Endothelial cell of umbilical vein (primary cell): ENCODE measurements around the gene GABARAPL2. TPM values are rescaled to one million over a fixed set of nuclear protein-coding genes. Genes with fewer than 3 reads are reported as not detected.

Source experiments
- BruUV-seq: library from RNA; stranded (reverse); fragments of 400-500 nt; replicated peaks from 2 replicates; lab custom pipeline; 2021; lab: Mats Ljungman, UMichigan
- CTCF ChIA-PET: fragments of 300-600, 350-600 bp; sonication (Branson Sonifier 250); formaldehyde crosslinking; loops from one replicate; lab custom pipeline; 2021; ENCODE audit warnings: antibody characterized with exemption, inconsistent platforms; lab: Charles Lee
- POLR2A ChIA-PET: fragments of 300-600, 350-600 bp; sonication (Branson Sonifier 250); formaldehyde crosslinking; loops from one replicate; lab custom pipeline; 2021; ENCODE audit warnings: antibody characterized with exemption, inconsistent platforms; lab: Charles Lee
- DNase-seq: peaks from one replicate; pipeline ENCODE4 v3.0.0-alpha.2; 2011; ENCODE audit warnings: low read depth, low spot score
- FAIRE-seq: peaks from 2 replicates; lab custom pipeline; 2011; peaks lifted over from hg19 to GRCh38; lab: Jason Lieb, UNC
- H2AFZ ChIP-seq: 2 replicates; pipeline ENCODE4 v1.6.0; 2012; ENCODE audit warnings: low read depth, low read length, control low read depth, inconsistent platforms
- H3K27ac ChIP-seq: 2 replicates; pipeline ENCODE4 v1.5.1; 2011; ENCODE audit warnings: low read depth, mild to moderate bottlenecking, control low read depth, low read length, moderate library complexity; ENCODE audit not compliant: insufficient read depth
- H3K27me3 ChIP-seq, 2 experiments: 2 replicates each; pipeline versions ENCODE4 v1.6.0 to v1.6.1; 2011; ENCODE audit warnings: low read length in 2 of 2, mixed read lengths in 1 of 2; ENCODE audit not compliant: control insufficient read depth in 2 of 2, insufficient read depth in 2 of 2
- H3K36me3 ChIP-seq, 2 experiments: 2 replicates in 1 of 2; 3 replicates in 1 of 2; pipeline ENCODE4 v1.5.1; 2011; ENCODE audit warnings: low read length in 2 of 2, mild to moderate bottlenecking in 1 of 2, moderate library complexity in 1 of 2; ENCODE audit not compliant: control insufficient read depth in 2 of 2, insufficient read depth in 2 of 2; ENCODE audit errors: extremely low read depth in 1 of 2
- H3K4me1 ChIP-seq: 3 replicates; pipeline ENCODE4 v1.5.1; 2011; ENCODE audit warnings: mild to moderate bottlenecking, low read length; ENCODE audit not compliant: control insufficient read depth, insufficient read depth; ENCODE audit errors: extremely low read depth
- H3K4me2 ChIP-seq: 2 replicates; pipeline ENCODE4 v1.6.1; 2011; ENCODE audit warnings: low read length, control low read depth, mixed read lengths; ENCODE audit not compliant: insufficient read depth
- H3K4me3 ChIP-seq, 3 experiments: fragments of 200-600 bp in 1 of 3; sonication (generic), shearing (Covaris generic) in 1 of 3; replicated peaks in 1 of 3; 2 replicates each; pipeline ENCODE4 v1.5.1; 2011 to 2016; ENCODE audit warnings: control low read depth in 3 of 3, low read length in 3 of 3, mild to moderate bottlenecking in 2 of 3, inconsistent platforms in 1 of 3, low read depth in 1 of 3, moderate library complexity in 1 of 3; ENCODE audit not compliant: insufficient read depth in 1 of 3
- H3K79me2 ChIP-seq: 2 replicates; pipeline ENCODE4 v1.6.0; 2012; ENCODE audit warnings: low read length, inconsistent platforms; ENCODE audit not compliant: control insufficient read depth, insufficient read depth
- H3K9ac ChIP-seq: replicated peaks from 2 replicates; pipeline ENCODE3; 2011; ENCODE audit warnings: low read length, control low read depth; ENCODE audit not compliant: insufficient read depth; ENCODE audit errors: extremely low read depth
- H3K9me1 ChIP-seq: replicated peaks from 3 replicates; pipeline ENCODE4 v1.6.0; 2011; ENCODE audit warnings: mild to moderate bottlenecking, low read length; ENCODE audit not compliant: control insufficient read depth, insufficient read depth; ENCODE audit errors: extremely low read depth
- H3K9me3 ChIP-seq: replicated peaks from 2 replicates; pipeline ENCODE4 v1.5.1; 2012; ENCODE audit warnings: low read length, inconsistent platforms; ENCODE audit not compliant: control insufficient read depth, insufficient read depth
- H4K20me1 ChIP-seq: replicated peaks from 2 replicates; pipeline ENCODE3; 2011; ENCODE audit warnings: mild to moderate bottlenecking, low read length; ENCODE audit not compliant: control insufficient read depth, insufficient read depth; ENCODE audit errors: extremely low read depth
- EZH2 ChIP-seq: IDR thresholded peaks from 2 replicates; pipeline ENCODE4 v1.6.1; 2012; ENCODE audit warnings: borderline replicate concordance, low read depth, mild to moderate bottlenecking, moderate library complexity, low read length, inconsistent platforms; ENCODE audit not compliant: severe bottlenecking
- FOS ChIP-seq: IDR thresholded peaks from 2 replicates; pipeline ENCODE4 v1.6.1; 2011; ENCODE audit warnings: mild to moderate bottlenecking, low read length, moderate library complexity, borderline replicate concordance; ENCODE audit not compliant: insufficient read depth
- GATA2 ChIP-seq: IDR thresholded peaks from 2 replicates; pipeline ENCODE4 v1.7.0; 2011; ENCODE audit warnings: low read depth, mild to moderate bottlenecking, moderate library complexity, mixed read lengths, low read length; ENCODE audit not compliant: insufficient read length, insufficient read depth
- JUN ChIP-seq: IDR thresholded peaks from 2 replicates; pipeline ENCODE4 v1.6.1; 2011; ENCODE audit warnings: borderline replicate concordance, low read depth; ENCODE audit not compliant: insufficient read length, insufficient read depth
- POLR2A ChIP-seq: IDR thresholded peaks from 2 replicates; pipeline ENCODE4 v1.6.1; 2012; ENCODE audit warnings: low read depth, mild to moderate bottlenecking, control low read depth, low read length
- POLR2AphosphoS5 ChIP-seq: IDR thresholded peaks from 2 replicates; pipeline ENCODE4 v1.6.1; 2012; ENCODE audit warnings: low read depth, mild to moderate bottlenecking, control low read depth, low read length, moderate library complexity; ENCODE audit not compliant: insufficient read depth
- dilution Hi-C: fragments of 300-500 bp; cut with MboI; formaldehyde crosslinking; loops from one replicate; pipeline ENCODE4 v1.15.0; 2019; ENCODE audit warnings: low sequenced_read_pairs; ENCODE audit not compliant: extremely low pct_ligation_motif_present
- intact Hi-C: fragments of 100-400 bp; cut with micrococcal nuclease; formaldehyde crosslinking; loops from one replicate; pipeline ENCODE4 v1.10.0; 2022
- polyA plus RNA-seq, 4 experiments: library from polyadenylated mRNA; depleted of rRNA in 3 of 4; stranded (reverse) in 3 of 4; unstranded in 1 of 4; fragments of >200 nt; gene quantifications; 2 replicates each; pipeline versions ENCODE4 v1.2.1 to v1.2.3, GENCODE V29; 2011 to 2012; ENCODE audit warnings: missing spikeins in 1 of 4
- total RNA-seq: library from RNA; stranded (reverse); gene quantifications from 2 replicates; pipeline ENCODE4 v1.2.3, GENCODE V29; 2021
- TF ChIP-seq, protein P1 (sequence below): IDR thresholded peaks from 2 replicates; pipeline ENCODE4 v1.6.1; 2011; ENCODE audit not compliant: insufficient read depth, insufficient read length
- TF ChIP-seq, protein P2 (sequence below), 2 donors: IDR thresholded peaks; 1 replicate in 1 of 2; 2 replicates in 1 of 2; pipeline ENCODE4 v1.5.1; 2011; ENCODE audit warnings: low read length in 2 of 2, mild to moderate bottlenecking in 2 of 2, moderate library complexity in 2 of 2, control low read depth in 1 of 2, inconsistent platforms in 1 of 2, low read depth in 1 of 2; ENCODE audit not compliant: insufficient read depth in 1 of 2; ENCODE audit errors: extremely low read depth in 1 of 2

Gene GABARAPL2
- total and polyA plus RNA-seq, 2 donors (not counting 3 experiments of a cell fraction or from before 2014, with no cell fraction given), result 77.9 to 84.5 TPM

DNA sequence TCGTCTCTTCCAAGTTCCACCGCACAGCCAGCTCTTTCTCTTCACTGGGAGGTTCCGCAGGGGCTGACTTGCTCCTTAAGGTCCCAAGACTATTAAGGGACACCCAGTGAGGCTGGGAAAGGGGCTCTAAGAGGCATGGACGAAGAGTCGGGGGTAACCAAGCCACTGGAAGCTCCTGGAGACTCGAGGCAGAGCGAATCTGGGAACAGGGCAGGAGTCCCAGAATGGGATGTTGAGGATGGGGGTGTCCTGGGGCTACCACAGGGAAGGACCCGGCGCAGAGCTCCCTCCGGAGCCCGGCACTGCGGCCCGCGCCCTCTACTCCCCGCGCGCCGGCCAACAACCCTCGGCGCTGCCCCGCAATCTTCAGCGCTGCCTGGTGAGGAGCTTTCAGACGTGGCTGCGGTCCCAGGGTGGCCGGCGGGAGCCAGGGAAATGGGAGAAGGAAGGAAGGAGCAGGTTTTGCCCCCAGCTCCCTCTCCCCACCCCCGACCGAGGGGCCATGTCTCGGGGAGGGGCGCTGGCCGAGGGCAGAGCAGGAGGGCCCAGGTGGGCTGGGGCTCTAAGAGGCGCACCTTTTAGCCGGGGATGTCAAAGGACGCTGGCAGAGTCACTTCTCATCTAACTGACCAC lies 30.9 kb upstream of the GABARAPL2 start:
- FAIRE-seq (no peak), DNase-seq (no peak)
- intact Hi-C loops (no loop called here), dilution Hi-C loops (no loop called here)
- no peaks in the 10 kb centered on the region for H4K20me1 ChIP-seq
- H3K9me1 ChIP-seq, result no peaks in the 10 kb centered on the region
- H3K9me3 ChIP-seq, result no peaks in the 10 kb centered on the region
- no peaks in the 10 kb centered on the region for H3K4me1 ChIP-seq
- no peaks in the 10 kb centered on the region for H3K36me3 ChIP-seq
- no peak overlapping the region for H3K4me2 ChIP-seq
- H3K79me2 ChIP-seq, result no peaks in the 10 kb centered on the region
- no peak overlapping the region for H3K27ac ChIP-seq
- no peak overlapping the region for H2AFZ ChIP-seq
- POLR2A ChIA-PET, result no interaction called here
- no peak overlapping the region for H3K4me3 ChIP-seq
- TF ChIP-seq POLR2A (no peak), GATA2 (no peak), FOS (no peak), POLR2AphosphoS5 (no peak), EZH2 (no peak), JUN (no peak)
- TF ChIP-seq, protein P1, sequence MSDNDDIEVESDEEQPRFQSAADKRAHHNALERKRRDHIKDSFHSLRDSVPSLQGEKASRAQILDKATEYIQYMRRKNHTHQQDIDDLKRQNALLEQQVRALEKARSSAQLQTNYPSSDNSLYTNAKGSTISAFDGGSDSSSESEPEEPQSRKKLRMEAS, result no peak
- TF ChIP-seq, protein P2, sequence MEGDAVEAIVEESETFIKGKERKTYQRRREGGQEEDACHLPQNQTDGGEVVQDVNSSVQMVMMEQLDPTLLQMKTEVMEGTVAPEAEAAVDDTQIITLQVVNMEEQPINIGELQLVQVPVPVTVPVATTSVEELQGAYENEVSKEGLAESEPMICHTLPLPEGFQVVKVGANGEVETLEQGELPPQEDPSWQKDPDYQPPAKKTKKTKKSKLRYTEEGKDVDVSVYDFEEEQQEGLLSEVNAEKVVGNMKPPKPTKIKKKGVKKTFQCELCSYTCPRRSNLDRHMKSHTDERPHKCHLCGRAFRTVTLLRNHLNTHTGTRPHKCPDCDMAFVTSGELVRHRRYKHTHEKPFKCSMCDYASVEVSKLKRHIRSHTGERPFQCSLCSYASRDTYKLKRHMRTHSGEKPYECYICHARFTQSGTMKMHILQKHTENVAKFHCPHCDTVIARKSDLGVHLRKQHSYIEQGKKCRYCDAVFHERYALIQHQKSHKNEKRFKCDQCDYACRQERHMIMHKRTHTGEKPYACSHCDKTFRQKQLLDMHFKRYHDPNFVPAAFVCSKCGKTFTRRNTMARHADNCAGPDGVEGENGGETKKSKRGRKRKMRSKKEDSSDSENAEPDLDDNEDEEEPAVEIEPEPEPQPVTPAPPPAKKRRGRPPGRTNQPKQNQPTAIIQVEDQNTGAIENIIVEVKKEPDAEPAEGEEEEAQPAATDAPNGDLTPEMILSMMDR (IDR thresholded peaks at IDR 0.05; ENCODE audit: extremely low read depth in 1 of 2, insufficient read depth in 1 of 2, low read depth in 1 of 2, low read length in 2 of 2), result no peak
- no peaks in the 10 kb centered on the region for H3K27me3 ChIP-seq
- BruUV-seq, result no TSS peak
- H3K9ac ChIP-seq, result no peak overlapping the region
- CTCF ChIA-PET, result interaction anchor here (0.9 to 2.2 kb wide), 4 partner anchors 15 to 41 kb away, joined by 3 to 16 read pairs (median 4); no protein-coding TSS in a partner anchor
